Measurements from ENCODE around the gene LEF1.
"Not testable (repeated sequence)": the region's sequence is repeated elsewhere in the genome, so short reads cannot be mapped to it uniquely, and the experiment has no call there.

Gene LEF1

DNA sequence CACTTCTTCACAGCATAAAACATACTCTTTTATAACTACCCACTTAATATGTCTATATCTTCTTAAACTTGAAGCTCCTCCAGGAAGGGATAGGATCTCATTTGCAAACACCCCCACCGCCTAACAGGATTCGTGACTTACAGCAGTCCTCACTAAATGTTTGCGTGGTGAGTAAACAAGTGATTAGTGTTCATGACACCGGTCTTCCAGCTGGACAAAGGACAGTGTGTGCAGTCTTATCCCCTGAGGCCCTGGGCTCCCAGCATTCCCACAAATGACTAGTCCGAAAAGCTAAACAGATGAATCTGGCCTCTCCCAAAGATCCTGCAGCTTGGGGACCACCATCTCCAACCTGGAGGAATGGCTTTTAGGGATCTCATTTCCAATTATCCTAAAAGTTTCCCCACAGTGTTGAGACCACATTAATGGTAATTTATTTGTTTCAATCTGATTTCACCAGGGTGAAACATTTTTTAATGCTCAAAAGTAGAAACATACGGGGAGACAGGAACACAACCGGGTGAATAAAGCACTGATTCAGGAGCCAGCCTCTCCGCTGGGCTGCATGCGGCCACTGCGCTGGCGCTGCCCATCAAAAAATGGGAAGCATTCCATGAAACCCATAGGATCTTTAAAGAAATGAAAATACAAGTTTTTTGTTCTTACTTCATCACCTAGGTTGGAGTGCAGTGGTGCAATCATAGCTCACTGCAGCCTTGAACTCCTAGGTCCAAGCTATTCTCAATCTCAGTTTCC, 109.9 kb downstream of the LEF1 start:
- DNase-seq (ENCODE audit: low read depth): no peak

DNA sequence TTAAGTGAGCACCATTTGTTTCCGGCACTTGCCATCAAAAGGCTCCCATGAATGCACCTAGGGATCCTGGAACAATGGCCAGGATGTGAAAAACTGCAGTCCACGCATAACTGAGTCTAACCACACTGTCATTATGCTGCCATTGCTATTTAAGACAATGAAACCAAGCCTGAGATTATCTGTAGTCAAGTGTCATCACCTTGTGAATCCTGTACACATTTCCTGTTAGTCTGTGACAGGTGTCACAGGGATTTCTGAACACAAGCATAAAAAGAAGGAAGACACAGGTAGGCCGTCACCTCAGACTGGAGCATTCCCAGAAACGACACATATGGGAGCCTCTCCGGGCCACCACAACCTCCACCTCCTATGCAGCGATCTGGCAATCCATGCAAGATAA, 112.3 kb downstream of the LEF1 start:
- no peak for DNase-seq (ENCODE audit: low read depth)

DNA sequence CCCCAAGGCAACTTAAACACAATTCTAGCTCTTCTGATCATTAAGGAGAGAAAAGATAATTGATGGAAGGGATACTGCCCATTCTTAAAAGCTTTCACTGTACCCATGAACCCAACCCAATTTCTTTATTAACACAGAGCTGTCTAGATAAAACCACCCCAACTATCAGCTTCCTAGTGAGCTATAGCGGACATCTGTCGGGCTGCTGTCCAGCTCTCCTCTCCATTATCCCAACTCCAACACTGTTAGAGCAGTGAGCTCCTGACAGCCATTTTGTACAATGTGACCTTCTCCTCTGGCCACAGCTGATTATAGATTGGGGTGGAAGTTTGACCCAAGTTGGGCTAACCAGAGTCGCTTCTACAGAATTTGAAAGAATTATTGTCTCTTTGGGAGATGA, 112.9 kb downstream of the LEF1 start:
- DNase-seq (ENCODE audit: low read depth): no peak

DNA sequence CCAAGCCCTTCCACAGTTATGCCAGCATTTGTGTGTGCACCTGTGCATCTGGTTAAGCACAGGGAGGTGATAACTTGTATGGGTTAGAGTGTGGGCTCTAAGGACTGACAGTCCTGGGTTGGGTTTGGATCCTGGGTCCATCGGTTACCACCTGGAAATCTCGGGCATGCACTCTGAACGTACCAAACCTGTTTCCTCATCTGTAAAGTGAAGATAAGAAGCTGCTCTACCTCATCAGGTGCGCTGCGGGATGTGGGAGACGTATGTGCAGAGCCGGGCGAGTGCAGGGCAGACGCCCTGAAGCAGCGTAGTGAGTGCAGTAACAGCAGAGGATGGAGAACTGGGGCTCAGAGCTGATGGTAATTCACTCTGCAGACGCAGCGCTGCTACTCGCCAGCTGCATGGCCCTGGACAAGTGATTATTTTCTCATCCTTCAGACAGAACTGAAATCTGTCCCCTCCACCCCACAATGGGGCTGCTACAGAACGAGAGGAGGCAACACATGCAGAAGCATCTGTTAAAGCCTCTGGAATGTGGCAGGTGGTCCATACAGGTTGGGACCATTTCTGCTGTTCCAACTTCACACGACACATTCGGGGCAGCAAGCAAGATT, 114.6 kb downstream of the LEF1 start:
- DNase-seq (ENCODE audit: low read depth): no peak

DNA sequence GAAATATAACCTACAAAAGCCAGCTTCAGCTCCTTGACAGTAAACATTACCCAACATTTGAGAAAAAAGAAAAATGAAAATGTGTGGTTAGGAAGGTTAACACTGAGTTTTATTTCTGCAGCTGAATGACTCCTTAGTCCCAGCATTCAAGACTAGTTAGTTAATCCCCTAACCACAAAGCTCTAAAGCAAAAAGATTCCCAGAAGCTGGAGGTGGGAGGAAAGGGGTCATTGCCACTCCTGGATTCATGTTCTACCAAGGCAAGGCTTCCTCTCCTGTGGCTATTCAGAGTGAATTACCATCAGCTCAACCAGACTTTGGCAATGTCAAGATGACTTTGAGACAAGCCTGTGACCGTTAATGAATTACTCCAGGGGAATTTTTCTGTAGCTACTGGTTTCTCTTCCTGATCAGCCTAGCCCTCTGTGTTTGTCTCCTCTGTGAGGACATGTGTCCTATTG, 115.5 kb downstream of the LEF1 start:
- DNase-seq (ENCODE audit: low read depth): no peak

DNA sequence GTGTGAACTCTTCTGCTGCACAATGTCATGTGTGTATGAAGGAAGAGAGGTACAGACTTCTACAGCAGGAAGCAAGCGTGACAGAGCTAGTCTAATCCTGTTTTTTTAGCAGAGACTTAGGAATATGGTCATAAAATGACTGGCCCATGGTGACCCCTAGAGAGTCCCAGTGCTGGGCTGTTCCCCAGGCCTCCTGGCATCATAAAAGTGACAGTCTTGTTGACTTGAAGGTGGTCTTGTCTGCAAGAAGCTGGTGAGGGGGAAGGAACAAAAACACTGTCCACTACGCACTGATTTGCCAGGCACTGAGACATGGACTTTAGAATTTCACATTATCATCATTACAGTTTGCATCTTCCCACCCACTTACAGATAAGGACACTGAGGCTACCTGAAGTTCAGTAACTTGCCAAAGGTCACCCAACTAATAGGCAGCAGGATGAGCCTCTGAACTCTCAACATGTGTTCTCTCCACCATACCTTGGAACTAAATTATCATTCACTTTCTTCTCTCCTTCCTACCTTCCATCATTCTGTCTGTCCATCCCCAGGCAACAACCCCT, 116.1 kb downstream of the LEF1 start:
- no peak for DNase-seq (ENCODE audit: low read depth)

DNA sequence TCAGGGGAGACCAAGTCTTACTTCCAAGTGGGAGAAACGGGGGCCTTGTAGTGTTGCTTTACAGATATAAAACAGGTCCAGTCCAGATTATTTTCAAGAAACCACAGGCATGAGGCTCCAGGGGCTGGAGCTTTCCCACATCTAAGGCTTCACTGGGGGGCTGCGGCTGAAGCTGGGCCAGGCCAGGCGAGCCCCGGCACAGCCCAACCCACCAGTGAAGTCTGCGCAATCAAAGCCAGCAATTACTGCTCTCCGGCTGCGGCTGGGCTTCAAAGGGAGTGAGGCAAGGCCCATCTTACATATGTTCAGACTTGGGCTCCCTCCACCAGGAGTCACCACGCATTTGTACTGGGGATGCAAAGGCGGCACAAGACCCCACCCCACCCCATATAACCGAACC, 117.4 kb downstream of the LEF1 start:
- no peak for DNase-seq (ENCODE audit: low read depth)

DNA sequence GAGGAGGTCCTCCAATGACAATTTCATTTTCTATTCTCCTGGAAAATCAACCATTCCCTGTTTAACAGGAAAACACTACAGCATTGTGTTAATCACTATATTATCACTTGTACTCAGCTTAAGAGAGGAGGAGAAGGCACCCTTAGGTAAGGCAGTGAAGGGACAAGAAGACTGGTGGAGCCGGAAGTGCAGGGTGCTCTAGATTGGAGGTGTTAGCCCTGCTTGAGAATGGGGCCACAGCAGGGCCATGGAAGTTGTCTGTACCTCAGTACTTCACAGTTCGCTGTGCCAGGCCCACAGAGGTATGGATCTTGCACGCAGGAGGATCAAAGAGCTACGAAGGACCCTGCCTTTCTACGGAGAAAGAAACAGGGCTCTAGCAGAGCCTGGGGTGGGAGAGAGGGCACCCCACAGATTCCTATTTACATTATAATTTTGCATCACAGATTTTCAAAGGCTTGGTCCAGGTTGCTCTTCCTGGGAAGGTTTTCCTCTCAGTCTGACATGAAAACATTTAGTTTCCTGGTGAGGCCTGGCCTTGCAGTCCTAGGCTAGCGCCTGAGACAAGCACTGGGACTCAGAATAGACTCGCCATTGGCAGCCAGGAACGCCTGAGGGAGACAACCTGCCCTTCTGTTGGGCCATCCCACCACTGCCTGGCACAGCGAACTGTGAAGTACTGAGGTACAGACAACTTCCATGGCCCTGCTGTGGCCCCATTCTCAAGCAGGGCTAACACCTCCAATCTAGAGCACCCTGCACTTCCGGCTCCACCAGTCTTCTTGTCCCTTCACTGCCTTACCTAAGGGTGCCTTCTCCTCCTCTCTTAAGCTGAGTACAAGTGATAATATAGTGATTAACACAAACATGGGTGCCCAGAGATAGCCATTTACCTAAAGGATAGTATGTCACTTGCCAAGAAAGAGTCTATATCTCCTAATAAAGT, 118.3 kb downstream of the LEF1 start:
- DNase-seq (ENCODE audit: low read depth): not testable (repeated sequence)

DNA sequence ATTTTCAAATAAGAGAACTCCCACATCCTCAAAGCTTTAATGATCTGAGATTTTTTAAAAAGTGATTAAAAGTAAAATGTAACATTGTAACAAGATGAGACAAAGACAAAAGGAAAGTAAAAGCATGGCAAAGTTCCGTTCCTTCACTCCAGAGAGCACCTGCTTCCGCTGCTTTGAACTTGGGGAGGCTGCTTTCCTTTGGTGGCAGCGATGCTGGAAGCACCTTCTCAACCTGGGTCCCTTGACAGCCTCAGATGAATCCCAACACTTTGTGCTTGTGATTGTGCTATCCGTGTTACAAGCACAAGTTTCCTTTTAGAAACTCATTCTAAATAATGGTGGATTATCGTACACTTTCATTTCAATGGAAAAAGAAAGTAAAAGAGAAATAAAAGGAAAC, 119.3 kb downstream of the LEF1 start:
- no peak for DNase-seq (ENCODE audit: low read depth)

DNA sequence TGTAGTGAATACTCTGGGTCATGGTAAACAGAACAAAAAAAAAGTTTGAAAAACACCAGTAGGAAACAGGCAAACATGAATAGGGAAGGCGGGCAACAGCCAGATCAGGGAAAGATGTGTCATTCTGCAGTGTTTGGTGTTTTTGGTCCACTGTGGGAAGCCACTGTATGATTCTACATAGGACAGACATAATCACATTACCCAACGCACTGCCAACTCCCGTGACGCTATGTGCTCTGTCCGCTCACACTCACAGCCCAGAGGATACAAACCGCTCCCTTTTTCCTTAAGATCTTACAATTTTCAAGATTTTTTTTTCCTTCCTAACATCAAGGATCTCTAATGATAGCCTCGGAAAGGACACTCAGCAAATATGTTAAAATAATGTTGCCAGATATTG, 119.7 kb downstream of the LEF1 start:
- DNase-seq (ENCODE audit: low read depth): no peak

DNA sequence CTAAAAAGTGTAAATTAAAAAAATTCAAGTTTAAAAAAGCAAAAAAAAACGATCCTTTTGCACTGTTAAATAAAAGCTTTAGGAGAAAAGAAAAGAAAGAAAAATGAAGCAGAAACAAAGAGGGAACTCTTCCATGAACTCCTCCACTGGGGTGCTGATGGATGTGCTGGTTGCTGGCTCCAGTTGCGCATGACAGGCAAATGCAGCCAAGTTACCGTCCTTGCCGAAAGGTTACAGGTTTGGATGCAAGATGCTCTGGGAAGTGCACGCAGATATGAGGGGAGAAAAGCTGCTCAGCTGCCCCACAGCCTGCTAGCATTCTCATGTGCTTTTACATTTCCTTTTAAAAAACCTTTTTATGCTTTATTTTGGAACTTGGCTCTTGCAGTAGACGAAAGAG, 120.6 kb downstream of the LEF1 start:
- no peak for DNase-seq (ENCODE audit: low read depth)

DNA sequence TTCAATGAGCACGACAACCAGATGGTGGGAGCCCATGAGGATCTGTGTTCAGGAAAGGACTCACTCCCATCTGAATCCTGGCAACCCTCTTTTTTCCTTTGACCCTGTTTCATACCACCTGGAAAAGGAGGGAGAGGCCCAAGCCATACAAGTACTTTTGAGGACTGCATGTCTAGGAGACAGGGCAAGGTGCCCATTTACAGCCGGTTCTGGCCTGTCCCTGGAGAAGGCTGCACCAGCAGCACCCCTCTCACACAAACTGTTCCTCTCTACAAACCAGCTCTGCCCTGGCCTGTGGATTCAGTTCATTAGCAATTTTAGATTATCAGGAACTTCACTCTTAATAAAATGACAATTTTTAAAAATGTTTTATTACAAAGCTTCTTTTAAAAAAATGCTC, 121.5 kb downstream of the LEF1 start:
- no peak for DNase-seq (ENCODE audit: low read depth)

DNA sequence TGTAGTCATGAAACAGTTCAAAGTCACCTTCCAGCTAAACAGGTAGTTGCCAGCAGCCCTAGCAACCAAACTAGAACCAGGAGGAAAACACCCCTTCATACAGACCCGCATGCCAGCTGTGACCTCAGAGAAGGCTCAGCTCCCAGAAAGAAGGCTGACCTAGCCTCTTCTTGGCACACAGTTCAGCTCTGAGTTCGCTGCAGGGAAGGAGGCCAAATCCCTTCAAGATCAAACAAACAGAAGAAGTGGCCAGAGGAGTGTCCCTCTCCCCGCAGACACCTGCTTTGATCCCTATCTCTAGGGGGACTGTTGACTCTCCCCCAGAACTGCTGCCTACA, 123.1 kb downstream of the LEF1 start:
- DNase-seq (ENCODE audit: low read depth): no peak

DNA sequence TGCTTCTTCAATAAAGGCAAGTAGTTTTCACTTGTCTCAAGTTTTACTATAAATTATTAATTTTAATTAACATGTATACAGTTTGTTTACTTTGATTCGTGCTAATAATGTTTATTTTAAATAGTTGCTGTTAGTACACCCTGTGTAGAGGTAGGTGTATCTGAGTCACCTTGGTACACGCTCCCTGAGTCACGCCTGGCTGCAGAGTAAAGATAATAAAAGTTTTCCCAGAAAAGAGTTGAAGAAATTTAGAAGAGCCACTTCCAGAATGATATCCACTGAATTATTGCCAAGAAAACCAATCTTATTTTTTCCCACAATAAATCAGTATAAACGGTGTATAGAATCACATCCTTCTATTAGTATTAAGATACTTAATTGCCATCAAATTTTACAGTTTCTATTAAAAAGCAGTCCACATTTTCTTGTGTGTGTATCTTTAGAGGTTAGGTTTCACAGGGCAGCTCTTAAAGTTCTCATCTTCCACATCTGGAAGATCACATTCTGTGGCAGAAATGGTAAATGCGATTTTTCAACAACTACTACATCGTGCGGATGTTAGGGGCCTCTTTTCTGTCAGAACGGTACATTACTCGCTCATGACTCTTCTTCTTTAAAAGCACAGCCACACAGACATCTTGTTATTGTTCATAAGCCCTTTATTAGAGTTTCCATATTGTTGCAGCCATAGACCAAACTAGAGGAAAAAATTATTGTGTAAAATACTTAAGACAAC, 123.6 kb downstream of the LEF1 start:
- no peak for DNase-seq (ENCODE audit: low read depth)

DNA sequence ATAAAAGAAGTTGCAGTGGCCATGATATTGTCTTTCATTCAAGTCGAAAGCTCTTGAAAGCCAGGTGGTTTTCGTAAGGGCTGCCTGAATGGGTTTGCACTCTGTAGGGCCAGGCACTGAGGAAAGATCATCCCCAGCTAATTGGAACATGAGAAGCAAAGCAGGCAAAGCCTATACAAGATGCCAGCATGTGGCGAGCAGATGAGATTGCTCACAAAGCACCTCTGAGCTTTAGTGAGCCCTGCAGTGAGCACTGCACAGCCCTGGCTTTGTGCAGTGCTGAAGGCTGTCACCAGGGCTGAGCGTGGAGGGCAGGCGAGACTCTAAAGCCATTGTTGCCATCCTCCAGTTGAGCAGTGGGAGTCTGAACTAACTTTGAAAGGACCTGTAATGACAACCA, 125.2 kb downstream of the LEF1 start:
- DNase-seq (ENCODE audit: low read depth): no peak

DNA sequence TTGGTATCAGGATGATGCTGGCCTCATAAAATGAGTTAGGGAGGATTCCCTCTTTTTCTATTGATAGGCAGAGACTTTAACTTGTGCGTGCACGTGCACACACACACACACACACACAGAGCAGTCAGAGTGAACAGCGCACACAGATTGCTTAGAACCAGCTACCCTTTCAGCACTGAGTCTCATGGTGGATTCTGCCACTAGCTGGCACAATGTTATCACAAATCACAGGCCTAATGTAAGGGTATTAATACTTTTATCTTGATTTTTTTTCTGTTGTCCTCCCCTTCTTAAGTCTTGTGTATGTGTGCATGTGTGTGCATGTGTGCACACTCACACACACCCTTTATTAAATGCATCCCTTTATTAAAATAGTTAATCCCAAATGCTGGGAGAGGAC, 125.8 kb downstream of the LEF1 start:
- no peak for DNase-seq (ENCODE audit: low read depth)

DNA sequence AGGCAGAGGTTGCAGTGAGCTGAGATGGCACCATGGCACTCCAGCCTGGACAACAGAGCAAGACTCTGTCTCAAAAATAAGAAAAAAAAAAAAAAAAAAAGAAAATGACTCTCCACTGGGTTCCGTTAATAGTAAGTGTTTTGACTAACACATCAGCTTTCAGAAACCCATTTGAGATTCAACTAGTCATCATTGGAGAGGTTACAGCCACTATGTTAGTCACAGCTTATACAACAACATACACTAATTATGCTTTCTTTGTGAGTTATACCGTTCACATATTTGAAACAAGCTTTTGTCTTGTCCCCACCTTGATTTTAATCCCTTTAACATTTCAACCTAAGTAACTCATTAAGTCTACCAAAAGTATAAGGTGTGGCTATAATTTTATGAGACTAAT, 130.8 kb downstream of the LEF1 start:
- DNase-seq (ENCODE audit: low read depth): no peak

DNA sequence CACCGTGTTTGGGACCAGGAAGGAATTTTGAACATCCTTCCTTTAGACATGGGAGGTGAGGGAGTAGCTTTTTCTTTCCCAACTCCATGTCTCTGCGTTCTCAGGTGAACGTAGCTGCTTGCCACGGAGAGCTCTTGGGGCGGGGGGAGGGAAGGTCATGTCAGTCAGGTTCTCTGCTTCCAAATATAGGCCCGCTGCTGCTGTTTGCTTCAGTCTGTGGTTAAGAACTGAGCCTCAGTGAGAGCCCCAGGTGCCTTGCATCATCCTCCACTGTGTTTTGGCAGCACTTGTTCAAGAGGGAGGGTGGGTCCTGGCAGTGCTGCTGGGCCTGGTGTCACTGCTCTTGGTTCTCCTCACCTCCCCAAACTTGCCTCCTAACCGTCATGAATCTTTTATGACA, 132.5 kb downstream of the LEF1 start:
- DNase-seq (ENCODE audit: low read depth): peak; percentile 30

DNA sequence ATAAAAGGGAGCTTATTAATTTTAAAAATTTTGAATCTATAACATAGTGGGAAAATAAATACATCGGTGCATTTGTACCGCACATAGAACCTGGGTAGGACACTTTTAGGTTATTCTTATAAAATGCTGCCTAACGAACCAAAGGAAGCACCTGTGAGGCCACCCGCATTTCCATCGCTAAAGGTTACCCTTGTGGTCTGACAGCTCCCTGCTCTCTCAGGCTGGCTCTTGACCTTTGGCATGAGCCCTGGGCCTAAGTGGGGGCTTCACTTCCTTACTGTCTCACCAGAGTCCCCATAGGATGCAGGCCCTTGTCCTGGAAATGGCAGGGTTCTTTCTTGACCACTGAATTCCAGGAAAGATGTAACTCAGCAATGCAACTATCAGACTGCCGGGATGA, 133.0 kb downstream of the LEF1 start:
- DNase-seq (ENCODE audit: low read depth): no peak

DNA sequence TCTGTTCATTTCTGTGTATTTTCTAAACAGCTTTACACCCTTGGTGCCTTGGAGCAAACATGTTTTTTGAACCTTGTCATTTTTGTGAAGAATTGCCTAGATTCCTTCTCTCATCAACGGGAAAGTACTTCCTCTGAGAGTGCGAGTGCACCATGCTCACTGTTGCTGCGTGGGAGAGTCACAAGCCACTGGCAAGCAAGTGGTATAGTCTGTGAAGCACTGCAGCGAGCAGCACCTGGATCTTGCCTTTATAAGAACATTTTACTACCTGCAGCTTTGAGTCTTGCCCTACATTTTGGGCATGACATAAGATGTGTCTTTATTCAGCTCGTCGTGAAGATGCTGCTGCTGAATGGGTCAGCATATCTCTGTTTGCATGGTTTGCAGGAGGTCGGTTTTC, 134.2 kb downstream of the LEF1 start:
- DNase-seq (ENCODE audit: low read depth): no peak

DNA sequence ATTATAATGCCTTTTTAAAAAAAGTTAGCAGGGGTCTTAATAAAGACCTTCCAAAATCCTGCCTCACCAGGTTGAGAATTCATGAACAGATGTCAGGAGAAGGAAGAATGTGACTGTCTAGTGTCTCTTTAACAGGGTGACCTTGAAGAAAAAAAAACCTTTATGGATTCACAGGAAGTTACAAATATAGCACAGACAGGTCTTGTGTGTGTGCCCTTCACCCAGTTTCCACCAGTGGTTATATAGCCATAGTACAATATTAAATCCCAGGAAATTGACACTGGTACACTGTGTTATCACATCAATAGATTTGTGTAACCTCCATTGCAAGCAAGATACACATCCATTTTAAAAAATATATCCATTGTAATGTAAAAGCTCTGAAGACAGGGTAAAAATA, 135.4 kb downstream of the LEF1 start:
- no peak for DNase-seq (ENCODE audit: low read depth)

All from stimulated activated CD8-positive, alpha-beta memory T cell treated with anti-CD3 and anti-CD28 coated beads, Interleukin-4, amount 100 ng/mL, for 24 hours (primary cell).